HG02798 (cell line): ENCODE measurements around the gene RIPOR2.
"Not testable (repeated sequence)": the region's sequence is repeated elsewhere in the genome, so short reads cannot be mapped to it uniquely, and the experiment has no call there.

Experiments
- ATAC-seq: cut with Tn5 transposase; IDR thresholded peaks from one replicate; pipeline ENCODE4 v1.9.1; 2021; ENCODE audit warnings: mild to moderate bottlenecking; ENCODE audit not compliant: unreplicated experiment, poor library complexity

The RIPOR2 gene

DNA sequence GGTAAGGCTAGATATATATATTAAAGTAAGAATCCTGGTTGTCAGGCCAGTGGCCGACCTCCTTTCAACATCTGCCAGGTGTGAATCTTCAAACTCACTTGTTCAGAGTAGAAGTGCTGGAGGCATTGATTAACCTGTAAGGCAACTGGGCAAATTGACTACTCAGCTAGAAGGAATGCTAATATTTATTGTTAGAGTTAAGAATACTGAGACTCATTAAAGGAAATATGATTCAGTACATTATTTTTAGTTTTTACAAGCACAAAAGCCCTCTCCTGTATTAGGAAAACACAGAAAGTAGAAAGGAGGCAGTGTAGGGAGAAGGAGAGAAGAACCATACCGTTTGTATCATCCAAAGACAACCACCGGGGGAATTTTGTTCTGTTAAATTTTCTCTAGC lies 53.5 kb downstream of the RIPOR2 start:
- ATAC-seq: no peak

DNA sequence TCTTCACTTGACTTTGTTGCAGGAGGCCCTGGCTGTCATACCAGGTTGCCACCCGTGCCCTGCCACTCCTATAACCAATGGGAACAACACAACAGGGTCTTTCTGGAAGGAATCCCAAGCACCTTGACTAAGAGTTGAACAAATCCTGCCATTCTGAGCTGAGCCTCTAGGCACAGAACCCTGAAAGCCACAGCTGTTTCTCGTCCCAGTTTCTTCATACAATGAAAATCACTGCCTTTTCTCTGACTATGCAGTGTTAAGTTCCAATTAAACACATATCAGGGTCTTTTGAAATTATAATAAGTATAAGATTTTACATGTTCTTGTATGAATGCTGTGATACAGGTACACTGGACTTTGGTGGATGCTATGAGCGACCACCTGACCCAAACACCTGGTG lies 54.4 kb downstream of the RIPOR2 start:
- no peak for ATAC-seq

DNA sequence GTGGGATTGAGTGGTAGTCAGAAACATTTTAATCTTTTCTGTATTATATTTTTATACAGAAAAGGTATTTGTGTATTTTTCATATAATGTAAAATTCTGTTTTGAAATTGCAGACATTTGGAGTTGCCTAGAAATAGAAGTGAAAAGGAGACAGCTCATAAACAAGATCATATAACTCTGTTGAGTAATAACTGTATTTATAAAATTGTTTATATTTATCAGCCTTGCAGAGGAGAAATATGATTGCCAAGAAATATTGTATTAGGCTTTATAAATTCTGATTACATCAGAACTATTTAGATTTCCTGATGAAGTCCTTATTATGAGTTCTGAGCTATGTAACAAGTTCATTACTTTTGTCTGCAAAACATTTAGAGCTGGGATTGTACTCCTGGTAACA lies 55.3 kb downstream of the RIPOR2 start:
- ATAC-seq: no peak

DNA sequence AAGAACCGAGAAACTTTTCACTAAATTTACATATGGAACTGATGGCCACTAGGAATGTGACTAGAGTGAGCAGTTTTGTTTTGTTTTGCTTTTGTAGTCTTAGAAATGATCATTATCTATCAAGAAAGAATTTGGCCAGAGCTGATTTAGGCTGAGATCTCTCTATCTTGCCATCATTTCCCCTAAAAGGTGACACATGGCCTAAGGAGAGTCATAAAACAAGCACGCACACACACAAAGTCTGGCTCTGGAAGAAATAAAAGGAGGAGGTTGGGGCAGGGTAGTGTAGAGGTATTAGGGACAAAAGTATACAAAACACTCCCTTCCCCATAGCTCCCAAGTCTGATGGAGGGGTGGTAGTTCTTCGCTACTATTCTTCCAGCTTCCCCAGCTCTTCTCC lies 56.4 kb downstream of the RIPOR2 start:
- ATAC-seq: no peak

DNA sequence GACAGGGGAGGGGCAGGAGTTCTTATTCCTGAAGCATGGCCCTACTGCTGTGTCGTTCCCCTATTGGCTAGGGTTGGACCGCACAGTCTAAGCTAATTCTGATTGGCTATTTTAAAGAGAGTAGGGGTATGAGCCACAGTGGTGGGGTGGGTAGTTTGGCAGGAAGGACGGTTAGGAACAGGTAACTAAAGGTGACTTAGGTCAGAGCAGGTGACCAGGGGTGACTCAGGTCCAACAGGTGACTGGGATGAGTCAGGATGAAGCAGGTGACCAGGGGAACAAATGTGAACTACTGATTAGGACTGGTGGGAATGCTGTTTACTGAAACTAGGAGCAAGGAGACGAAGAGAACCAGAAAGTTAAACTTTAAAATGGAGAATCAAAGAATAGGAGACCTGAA lies 58.0 kb downstream of the RIPOR2 start:
- ATAC-seq: not testable (repeated sequence)

DNA sequence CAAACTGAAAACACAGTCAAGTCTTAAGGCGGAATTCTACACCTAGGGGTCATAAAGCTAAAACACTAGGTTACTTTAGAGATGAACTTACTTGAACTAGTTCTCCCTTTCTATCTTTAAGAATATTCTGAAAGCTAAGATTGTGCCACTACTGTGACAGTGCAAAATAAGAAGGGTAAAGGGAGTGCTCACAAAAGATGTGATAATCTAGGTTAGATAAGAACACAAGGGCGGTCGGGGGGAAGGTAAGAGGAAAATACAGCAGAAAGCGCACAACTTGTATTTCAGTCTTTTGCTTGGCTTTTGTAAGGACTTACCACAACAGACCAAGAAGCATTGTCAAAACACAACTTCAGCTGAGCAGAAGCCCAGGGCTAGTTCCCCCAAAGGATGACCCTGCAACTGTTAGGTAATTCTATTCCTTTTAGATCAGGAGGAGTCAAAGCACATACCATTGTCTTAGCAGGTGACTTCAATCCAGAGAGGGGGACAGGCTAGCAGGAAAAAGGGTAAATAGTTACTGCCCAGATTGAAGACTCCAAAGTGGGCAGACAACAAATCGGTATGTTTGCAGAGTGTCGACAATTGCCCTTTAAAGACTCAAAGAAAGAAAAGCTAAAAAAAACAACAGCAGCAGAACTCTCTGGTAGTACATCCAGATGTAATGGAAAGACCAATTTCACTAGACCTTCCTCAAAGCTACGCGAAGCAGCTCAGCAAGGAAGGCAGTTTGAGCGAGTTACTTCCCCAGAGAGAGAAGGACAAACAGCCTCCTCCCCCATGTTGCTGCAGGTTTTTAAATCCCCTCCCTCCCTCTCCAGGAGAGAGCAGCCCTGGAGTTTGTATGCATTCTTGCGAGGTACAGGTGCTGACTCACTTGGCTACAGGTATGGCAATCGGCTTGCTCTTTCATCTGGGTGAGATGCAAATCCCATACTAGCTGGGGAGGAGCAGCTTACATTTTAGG lies 59.0 kb downstream of the RIPOR2 start:
- ATAC-seq: no peak

DNA sequence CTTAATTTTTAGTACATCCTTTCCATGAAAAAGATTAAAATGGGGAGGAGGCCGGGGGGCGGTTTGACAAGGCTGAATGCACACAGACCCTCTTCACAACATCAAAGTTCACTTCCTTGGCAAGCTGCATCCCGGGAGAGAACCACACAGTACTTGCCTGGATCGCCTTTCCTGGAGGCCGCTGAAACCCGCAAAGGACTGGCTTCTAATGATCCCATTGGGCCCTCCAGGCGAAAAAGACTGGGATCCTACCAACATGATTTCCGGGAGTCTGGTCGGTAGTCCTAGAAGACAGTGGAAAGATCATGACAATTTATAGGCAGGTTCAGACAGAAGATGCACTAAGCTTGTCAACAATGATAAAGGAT lies 60.2 kb downstream of the RIPOR2 start:
- no peak for ATAC-seq

DNA sequence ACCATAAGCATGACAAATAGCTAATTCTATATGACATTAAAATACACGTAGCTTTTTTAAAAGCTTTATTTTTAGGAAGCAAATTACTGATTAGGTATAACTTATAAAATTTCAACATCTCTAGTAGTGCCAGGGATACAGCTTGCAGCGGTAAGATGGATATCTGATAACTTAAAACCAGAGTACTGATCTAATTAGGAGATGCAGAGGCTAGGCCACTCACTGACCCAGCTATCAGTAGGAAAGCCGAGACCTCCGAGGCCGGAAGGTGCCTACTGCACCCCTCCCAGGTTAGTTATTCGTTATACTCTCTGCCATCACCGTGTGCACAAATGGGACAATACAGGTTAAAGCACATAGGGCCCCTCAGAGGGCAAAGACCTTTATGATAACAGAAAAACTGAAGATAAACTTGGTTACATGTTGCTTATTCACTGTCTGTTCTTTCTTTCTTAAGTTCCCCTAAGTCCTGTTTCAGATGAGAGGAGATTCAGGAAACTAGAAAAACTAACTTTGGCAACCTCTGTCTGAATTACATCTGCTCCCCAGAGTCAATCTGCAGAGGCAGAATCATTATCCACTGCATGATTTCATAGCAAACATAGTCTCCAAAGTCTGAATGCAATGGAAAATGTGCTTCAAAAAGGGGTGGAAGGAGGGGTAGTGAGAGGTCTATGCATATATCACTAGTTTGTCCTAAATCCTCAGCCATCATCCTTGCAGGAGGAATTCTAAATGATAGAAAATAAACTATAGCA lies 60.8 kb downstream of the RIPOR2 start:
- no peak for ATAC-seq

DNA sequence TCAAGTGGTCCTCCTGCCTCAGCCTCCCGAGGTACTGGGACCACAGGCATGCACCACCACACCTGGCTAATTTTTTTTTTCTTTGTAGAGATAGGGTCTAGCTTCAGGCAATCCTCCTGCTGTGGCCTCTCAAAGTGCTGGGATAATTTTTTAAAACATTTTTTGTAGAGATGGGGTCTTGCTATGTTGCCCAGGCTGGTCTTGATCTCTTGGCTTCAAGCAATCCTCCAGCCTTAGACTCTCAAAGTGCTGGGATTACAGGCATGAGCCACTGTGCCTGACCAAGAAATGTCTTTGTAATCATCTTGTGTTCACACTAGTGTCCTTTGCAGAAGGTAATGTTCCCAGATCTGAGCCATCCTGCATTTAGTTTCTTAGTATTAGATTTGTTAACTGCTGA lies 61.6 kb downstream of the RIPOR2 start:
- ATAC-seq: no peak

DNA sequence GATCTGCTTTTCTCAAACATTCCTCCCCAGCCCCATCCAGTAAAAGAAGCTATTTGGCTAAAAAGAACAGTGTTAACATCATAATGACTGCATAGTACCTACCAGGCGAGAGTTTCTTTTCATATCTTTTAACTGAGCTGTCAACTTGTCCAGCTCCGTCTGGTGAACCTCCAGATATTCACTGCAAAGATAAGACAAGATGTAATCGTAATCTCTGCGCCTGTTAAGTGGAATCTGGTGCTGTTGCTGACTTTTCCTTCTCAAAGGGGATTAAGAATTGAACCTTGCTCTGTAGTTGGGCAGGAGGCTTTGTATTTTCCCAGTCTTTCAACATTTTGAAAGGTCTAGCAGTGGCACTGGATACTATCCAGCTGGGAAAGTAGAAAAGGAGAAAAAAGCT lies 63.0 kb downstream of the RIPOR2 start:
- no peak for ATAC-seq

DNA sequence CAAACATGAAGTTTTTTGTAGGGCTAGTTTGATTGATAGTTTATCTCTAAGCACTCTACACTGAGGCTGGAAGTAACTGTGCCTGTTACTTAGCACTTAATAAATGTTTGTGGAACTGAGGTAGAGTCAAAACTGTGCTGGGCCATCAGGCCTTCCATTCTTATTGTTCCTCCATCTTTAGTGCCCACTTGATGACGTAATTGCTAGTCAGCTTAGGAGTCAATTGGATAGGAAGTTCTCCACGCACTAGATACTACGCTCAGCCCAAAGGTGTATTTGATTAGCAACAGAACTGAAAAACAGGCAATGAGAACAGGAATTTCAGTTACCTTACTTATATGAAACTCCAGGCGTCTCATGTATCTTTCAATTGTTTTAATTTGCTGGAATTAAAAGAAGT lies 67.0 kb downstream of the RIPOR2 start:
- no peak for ATAC-seq

DNA sequence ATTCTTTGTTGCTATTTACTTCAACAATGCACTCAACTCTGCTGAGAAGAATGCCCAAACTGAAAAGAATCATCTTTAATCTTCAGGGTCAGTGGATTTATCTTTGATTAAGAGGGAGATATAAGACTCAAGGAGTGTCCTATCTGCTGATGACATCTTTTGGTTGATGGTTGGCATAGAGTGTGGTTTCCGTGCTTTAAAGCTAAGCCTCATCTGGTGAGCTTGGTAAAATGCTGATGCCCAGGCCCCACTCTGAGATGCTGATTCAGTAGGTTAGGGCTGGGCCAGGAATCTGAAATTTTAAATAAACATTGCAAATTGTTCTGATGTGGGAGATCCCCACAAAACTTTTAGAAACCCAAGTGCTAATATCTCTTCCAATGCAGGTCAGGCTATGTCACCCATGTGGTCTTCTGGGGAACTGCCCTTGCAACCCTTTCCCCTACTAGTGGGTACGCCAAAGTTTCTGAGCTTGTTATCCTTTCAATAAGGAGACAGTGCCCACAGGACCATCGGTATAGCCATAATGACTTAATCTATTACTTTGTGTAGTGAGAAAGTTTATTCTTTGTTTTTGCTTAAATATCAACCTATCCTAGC lies 68.6 kb downstream of the RIPOR2 start:
- ATAC-seq: no peak

DNA sequence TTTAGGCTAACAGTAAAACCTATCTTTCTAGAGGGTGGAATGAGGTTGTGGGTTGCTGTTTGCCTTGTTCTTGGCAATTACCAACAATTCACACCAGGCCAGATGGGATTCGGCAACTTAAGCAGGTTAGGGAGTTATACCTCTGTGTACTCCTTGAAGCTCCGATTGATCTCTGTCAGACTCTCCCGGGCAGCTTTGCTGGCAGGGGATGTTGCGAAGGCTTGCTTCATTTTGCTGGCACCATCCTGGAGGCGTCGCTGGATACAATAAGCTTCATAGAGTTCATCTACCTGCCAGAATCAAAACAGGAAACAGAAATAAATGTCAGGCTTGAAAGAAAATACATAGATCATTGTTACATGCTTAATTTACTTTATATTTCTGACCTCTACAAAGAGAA lies 70.6 kb downstream of the RIPOR2 start:
- no peak for ATAC-seq

DNA sequence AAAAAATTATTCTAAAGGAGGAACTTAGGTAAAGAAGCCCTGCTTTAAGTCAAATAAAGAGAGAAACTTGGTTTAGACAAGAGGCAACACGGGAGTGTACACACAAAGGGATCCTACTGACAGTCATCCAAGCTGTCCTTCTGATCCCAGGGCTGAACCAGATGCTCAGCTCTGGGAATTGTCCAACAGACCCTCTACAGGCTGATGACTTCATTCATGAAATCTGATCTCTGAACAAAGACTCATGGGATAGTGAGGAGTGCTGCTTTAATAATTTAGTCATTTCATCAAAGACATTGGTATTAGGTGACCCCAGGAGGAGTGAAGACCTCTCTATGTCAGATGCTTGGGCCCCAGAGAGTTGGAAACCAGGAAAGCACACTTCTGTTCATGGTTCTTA lies 71.4 kb downstream of the RIPOR2 start:
- no peak for ATAC-seq

DNA sequence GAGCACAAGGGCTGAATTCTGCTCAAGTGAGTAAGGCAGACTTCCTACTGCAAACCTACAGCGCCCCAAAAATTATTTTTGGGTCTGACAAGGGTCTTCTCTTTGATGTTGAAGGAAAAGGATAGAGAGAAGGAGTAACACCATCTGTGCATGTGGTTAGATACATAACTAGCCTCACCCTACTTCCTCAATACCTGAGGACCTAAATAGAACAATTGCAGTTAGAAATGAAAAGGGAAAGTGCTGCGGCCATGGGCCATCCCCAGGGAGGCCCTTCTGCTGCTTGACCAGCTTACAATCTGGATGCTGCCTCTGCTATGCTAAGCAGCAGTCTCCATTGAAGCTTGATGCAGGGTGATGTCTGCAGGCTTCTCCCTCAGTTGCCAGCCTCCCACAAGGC lies 73.8 kb downstream of the RIPOR2 start:
- peak; percentile 83 for ATAC-seq

DNA sequence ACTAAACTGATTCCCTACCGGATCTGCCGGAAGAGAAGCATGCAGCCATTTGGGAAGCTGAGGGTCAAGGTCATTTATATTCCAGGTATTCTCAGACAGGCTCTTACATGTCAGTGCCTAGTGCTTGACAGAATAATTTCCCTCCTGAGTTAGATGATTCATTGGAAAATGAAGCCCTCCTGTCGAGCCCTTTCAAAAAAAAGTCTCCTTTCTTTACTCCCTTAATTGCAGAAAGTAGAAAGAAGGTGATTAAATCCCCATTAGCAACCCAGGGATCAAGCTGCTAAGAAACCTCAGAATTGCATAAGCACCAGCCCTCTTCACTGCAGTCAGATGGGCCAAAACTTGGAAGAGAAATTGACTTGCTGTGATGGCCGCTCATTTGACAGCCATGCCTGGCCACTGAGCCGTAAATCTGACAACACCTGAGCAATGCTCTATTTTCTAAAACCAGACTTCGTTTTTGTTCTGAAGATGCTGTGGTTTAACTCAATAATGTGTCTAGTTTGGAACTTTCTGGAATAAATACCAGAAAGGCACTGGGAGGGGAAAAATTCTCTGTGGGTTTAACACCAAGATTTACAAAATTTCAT lies 76.1 kb downstream of the RIPOR2 start:
- no peak for ATAC-seq

DNA sequence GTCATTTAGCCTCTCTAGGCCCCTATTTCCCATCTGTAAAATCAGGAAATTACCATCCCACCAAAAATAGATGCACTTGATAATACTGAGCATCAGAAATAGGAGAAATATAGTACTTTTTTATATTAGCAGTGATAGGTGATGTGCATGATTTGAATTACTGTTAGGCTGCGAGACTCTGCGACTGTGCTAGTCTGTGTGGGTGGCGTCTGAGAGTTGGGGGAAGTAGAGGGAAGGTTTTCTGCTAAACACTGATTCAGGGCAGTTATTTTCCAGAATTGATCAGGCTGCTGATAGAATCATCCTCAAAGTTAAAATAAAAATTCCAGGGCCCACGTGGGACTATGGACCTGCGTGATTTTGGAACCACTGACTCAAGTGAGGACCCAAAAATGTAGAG lies 76.6 kb downstream of the RIPOR2 start:
- ATAC-seq: no peak

DNA sequence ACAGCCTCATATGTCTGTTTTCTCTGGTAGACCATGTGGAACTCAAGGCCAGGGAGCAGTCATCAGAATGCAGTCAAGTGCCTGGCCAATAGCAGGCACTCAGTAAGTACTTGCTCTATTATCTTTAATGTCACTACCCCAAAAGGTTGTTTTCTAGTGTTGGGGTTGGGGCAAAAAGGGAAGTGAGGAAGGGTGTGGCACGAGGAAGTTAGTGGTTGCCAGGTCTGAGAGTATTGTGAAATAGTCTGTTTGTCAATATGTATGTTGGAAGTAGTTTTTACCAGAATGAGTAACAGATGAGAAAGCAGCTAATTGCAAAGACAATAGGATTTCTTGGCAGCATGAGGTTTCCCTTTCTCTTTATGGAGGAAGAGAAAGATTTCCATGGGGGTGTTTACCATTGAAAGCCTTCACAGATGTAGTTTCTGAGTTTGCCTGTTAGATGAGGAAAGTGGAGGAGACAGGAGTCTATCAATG lies 77.5 kb downstream of the RIPOR2 start:
- peak; percentile 47 for ATAC-seq

DNA sequence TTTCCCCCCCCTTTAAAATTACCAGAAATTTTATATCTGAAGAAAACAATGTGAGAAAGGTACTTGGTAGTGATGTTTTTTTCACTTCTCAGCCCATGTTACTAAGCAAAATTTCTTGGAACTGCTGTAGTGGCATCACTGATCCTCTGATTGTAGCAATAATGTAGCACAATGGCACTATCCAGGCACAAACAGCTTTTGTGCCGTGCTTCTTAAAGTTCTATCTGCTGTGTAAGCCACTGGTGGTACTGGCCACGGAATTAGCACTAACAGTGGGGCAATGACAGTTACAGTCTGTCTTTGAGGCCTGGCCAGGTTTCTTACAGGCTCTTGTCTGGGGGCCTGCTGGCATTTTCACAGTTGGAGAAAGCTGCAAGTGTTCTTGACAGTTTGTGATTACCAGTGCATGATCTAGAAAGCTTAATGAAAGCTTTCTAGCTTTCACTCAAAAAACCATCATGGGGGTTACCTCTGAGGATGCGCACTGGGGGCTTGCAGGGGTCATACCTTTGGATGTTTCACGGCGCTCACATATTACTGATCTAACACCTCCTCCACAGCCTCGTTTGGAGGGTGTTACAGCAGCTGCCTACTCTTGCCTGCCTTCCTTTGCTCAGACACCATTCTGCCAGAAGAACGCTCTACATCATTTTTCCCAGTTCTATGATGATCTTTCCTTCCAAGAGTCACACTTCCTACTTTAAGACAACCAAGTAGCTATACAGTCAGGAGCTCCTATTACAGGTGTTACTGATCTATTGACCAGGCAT lies 78.7 kb downstream of the RIPOR2 start:
- no peak for ATAC-seq

DNA sequence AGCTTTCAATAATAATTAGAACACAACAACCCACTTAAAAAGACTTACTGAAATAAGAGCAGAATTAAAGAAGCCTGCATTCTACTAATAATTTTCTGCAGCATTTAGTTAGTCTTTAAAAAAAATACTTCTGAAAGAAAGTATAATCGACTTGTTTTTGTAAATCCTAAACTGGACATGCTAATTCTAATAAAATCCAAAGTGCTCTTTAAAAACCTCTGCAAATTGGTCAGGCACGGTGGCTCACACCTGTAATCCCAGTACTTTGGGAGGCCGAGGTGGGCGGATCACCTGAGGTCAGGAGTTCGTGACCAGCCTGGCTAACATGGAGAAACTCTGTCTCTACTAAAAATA lies 79.5 kb downstream of the RIPOR2 start:
- no peak for ATAC-seq
